HFFc6 (cell line): ENCODE measurements around the gene TMC2. TPM values are rescaled to one million over a fixed set of nuclear protein-coding genes. Genes with fewer than 3 reads are reported as not detected.

Experiments used
- DNase-seq: peaks from one replicate; pipeline ENCODE4 v3.0.0-alpha.2; 2018
- H3K27ac Mint-ChIP-seq: 2 replicates; pipeline ENCODE4 v1.8.0; 2020; ENCODE audit warnings: mild to moderate bottlenecking, mixed read lengths
- H3K27me3 Mint-ChIP-seq: 2 replicates; pipeline ENCODE4 v1.8.0; 2021; ENCODE audit warnings: mild to moderate bottlenecking, moderate library complexity, mixed read lengths; ENCODE audit not compliant: insufficient read depth
- H3K36me3 Mint-ChIP-seq: 2 replicates; pipeline ENCODE4 v1.8.0; 2021; ENCODE audit warnings: low read depth, mixed read lengths
- H3K4me1 Mint-ChIP-seq: 2 replicates; pipeline ENCODE4 v1.8.0; 2020; ENCODE audit warnings: low read depth, mixed read lengths
- H3K4me3 Mint-ChIP-seq: 2 replicates; pipeline ENCODE4 v1.8.0; 2020; ENCODE audit warnings: mild to moderate bottlenecking, moderate library complexity, mixed read lengths
- H3K9me3 Mint-ChIP-seq: 2 replicates; pipeline ENCODE4 v1.8.0; 2020; ENCODE audit warnings: mild to moderate bottlenecking, mixed read lengths
- total RNA-seq, 6 experiments: library from RNA; stranded (reverse); fragmentation: NEBNext Ultra II Directional; extraction: Animal tissue kit (Norgen Biotek cat#: 25700); gene quantifications; 2 replicates in 1 of 6; 3 replicates in 5 of 6; pipeline ENCODE4 v1.2.3, GENCODE V29; 2021
- TF ChIP-seq, protein P1 (sequence below): fragments of 200-600 bp; sonication (generic); IDR thresholded peaks from 2 replicates; pipeline ENCODE4 v1.5.0; 2021; ENCODE audit warnings: antibody characterized with exemption, mild to moderate bottlenecking

Gene TMC2
- total RNA-seq, 6 experiments from 2014 or later: not detected

DNA sequence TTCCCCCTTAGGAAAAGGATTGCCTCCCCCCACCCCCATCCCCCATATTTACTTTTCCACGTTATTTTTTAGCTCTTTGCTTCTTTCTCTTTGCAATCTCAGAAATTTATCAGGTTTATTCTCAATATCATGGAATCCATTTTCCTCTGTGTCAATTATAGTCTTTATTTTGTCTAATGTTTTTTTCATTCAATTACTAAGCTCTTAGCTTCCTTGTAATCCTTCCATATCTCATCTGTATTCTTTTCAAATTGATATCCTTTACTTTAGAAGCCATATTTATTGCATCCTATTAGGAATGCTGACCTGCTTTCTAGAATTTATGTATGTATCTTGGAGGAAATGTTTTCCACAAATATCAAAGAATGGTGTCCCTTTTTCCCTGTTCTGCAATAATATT lies 39.3 kb downstream of the TMC2 start:
- Mint-ChIP-seq H3K36me3 (no peaks in the 10 kb centered on the region), H3K27ac (no peak overlapping the region), H3K9me3 (no peaks in the 10 kb centered on the region), H3K4me3 (no peak overlapping the region), H3K4me1 (no peaks in the 10 kb centered on the region), H3K27me3 (peaks cover 15% of the 10 kb centered on the region; the same call in 1 of the 2 replicates)
- DNase-seq: no peak
- TF ChIP-seq, protein P1, sequence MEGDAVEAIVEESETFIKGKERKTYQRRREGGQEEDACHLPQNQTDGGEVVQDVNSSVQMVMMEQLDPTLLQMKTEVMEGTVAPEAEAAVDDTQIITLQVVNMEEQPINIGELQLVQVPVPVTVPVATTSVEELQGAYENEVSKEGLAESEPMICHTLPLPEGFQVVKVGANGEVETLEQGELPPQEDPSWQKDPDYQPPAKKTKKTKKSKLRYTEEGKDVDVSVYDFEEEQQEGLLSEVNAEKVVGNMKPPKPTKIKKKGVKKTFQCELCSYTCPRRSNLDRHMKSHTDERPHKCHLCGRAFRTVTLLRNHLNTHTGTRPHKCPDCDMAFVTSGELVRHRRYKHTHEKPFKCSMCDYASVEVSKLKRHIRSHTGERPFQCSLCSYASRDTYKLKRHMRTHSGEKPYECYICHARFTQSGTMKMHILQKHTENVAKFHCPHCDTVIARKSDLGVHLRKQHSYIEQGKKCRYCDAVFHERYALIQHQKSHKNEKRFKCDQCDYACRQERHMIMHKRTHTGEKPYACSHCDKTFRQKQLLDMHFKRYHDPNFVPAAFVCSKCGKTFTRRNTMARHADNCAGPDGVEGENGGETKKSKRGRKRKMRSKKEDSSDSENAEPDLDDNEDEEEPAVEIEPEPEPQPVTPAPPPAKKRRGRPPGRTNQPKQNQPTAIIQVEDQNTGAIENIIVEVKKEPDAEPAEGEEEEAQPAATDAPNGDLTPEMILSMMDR: no peak

DNA sequence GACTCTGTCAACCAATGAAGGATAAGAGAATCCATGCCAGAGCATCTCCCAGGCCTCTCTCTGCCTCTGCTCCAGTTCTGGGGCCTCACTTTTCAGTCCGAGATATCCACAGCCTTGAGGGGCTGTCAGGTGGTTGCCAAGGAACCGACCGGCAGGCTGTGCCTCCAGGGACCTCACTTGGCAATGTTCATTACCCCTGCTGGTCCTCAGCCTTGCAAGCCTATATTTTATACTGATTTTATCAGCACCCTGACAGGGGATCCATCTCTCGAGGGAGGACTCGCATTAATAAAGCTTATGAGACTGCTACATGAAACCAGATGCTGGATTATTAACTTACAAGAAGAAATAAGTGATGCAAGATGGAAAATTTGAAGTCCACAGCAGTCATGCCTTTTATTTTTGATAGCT lies 39.9 kb downstream of the TMC2 start:
- Mint-ChIP-seq H3K27ac (no peak overlapping the region), H3K27me3 (peaks cover 15% of the 10 kb centered on the region; the same call in 1 of the 2 replicates), H3K36me3 (no peaks in the 10 kb centered on the region), H3K4me1 (no peaks in the 10 kb centered on the region), H3K4me3 (no peak overlapping the region), H3K9me3 (no peaks in the 10 kb centered on the region)
- no peak for DNase-seq
- TF ChIP-seq, protein P1: no peak

DNA sequence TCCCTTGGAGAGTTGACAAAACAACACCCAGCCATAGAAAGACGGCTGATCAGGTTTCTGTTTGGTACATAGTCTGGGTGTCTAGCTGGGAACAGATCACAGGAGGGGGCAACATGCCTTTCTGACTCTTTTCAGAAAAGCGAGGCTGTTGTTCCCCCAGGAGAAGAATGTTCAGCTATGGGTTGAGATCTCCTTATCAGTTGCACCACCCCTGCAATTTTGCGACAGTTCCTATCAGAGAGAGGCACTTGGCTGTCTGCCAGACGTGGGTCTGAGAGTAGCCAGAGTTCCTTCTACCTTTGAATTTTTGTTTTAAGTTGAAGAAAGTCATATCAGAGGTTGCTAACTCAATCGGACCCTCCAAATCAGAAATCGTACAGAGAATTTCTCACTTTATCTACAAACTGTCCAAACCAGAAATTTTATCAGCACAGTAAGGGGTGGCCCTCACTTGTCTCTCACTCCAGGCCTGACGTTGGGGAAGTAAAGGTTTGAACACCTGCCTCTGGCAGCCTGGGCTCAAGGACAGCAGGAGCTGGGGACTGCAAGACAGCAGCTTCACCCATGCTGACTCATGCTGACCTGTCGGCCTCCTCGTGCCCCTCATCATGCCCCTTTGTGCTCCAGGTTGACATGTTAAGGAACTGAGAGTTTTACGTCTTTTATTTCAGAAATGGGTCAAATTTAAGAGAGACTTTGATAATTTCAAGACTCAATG lies 42.3 kb downstream of the TMC2 start:
- peaks cover 22% of the 10 kb centered on the region for H3K27me3 Mint-ChIP-seq
- no peaks in the 10 kb centered on the region for H3K36me3 Mint-ChIP-seq

DNA sequence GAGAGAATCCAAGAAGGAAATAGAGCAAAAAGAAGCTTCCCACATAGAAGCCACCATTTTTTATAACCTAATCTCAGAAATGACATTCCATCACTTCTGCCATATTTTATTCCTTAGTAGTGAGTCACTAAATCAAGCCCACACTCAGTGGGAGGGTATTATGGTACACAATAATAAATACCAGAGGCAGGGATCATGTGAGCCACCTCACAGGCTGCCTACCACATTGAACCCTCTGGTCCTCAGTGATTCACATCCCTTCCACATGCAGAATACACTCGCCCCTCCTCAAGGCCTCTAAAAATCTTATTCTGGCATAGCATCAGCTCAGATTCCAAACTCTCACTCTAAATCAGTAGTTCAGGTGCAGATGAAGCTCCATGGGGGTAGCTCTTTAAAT lies 49.4 kb downstream of the TMC2 start:
- no peaks in the 10 kb centered on the region for H3K9me3 Mint-ChIP-seq
- peaks cover 11% of the 10 kb centered on the region for H3K27me3 Mint-ChIP-seq
- H3K4me1 Mint-ChIP-seq: peaks cover 7% of the 10 kb centered on the region
- DNase-seq: no peak
- no peak overlapping the region for H3K27ac Mint-ChIP-seq
- TF ChIP-seq, protein P1: no peak
- H3K4me3 Mint-ChIP-seq: no peak overlapping the region
- H3K36me3 Mint-ChIP-seq: no peaks in the 10 kb centered on the region

More for the DNA sequence above, 42.3 kb downstream of the TMC2 start:
- TF ChIP-seq, protein P1: no peak
- H3K4me3 Mint-ChIP-seq: no peak overlapping the region
- no peaks in the 10 kb centered on the region for H3K9me3 Mint-ChIP-seq
- no peak for DNase-seq
- H3K27ac Mint-ChIP-seq: no peak overlapping the region
- H3K4me1 Mint-ChIP-seq: no peaks in the 10 kb centered on the region

DNA sequence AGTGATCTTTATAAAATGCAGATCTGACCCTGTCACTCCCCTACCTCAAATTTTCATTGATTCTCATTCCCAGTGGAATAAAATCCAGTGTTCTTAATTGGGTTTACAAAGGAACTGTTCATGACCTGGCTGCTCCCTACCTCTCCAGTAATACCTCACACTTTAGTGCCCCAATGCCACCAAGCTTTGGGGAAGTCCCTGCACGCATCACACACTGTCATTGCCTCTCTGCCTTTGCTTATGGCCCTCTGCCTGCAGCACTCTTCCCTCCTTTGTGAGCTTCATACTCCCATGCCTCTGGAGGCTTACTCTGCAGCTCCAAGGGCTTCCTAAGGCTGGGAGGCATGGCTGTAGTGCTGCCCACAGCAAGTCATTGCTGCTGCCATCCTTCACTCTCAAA lies 57.4 kb downstream of the TMC2 start:
- Mint-ChIP-seq H3K4me3 (no peak overlapping the region), H3K27me3 (peaks cover 22% of the 10 kb centered on the region), H3K27ac (no peak overlapping the region), H3K36me3 (no peaks in the 10 kb centered on the region), H3K4me1 (0 out of 2 replicates have a peak, but pooled peaks cover 5% of the 10 kb centered on the region), H3K9me3 (no peaks in the 10 kb centered on the region)
- TF ChIP-seq, protein P1: no peak
- no peak for DNase-seq
